CD4-positive, alpha-beta T cell treated with Interleukin-2 at 100 ng/mL for 4 hours (primary cell): ENCODE data around the gene SPCS1.
"Not testable (repeated sequence)": the region's sequence is repeated elsewhere in the genome, so short reads cannot be mapped to it uniquely, and the experiment has no call there.

ENCODE experiments used
- DNase-seq: peaks from one replicate; pipeline ENCODE4 v3.0.0-alpha.2; 2020; ENCODE audit warnings: low spot score

Gene SPCS1

GRCh38 chr3:52694528-52695189 lies 11.2 kb upstream of the SPCS1 start:
- DNase-seq, result no peak

GRCh38 chr3:52695798-52696671 lies 9.9 kb upstream of the SPCS1 start:
- no peak for DNase-seq

GRCh38 chr3:52696830-52697631 lies 8.9 kb upstream of the SPCS1 start:
- no peak for DNase-seq

- no peak for DNase-seq
Measured at GRCh38 chr3:52697632-52697965, 8.3 kb upstream of the SPCS1 start.

- DNase-seq, result no peak
Measured at GRCh38 chr3:52703341-52703740, 2.6 kb upstream of the SPCS1 start.

GRCh38 chr3:52704611-52705437 lies 1.1 kb upstream of the SPCS1 start:
- DNase-seq, result no peak

- no peak for DNase-seq
Measured at GRCh38 chr3:52705438-52705687, 543 bp upstream of the SPCS1 start.

GRCh38 chr3:52707585-52707984 lies 1.7 kb downstream of the SPCS1 start:
- DNase-seq, result no peak

GRCh38 chr3:52710512-52710911 lies 4.6 kb downstream of the SPCS1 start:
- no peak for DNase-seq

- DNase-seq, result no peak
Measured at GRCh38 chr3:52712291-52713212, 6.6 kb downstream of the SPCS1 start.

- DNase-seq, result no peak
Measured at GRCh38 chr3:52714335-52715302, 8.7 kb downstream of the SPCS1 start.

GRCh38 chr3:52715714-52716305 lies 9.9 kb downstream of the SPCS1 start:
- DNase-seq, result no peak

GRCh38 chr3:52719618-52720017 lies 13.7 kb downstream of the SPCS1 start:
- no peak for DNase-seq

- DNase-seq, result peak; percentile 17
Measured at GRCh38 chr3:52721002-52721729, 15.3 kb downstream of the SPCS1 start.

GRCh38 chr3:52721730-52722008 lies 15.8 kb downstream of the SPCS1 start:
- DNase-seq, result no peak

- no peak for DNase-seq
Measured at GRCh38 chr3:52722491-52722890, 16.6 kb downstream of the SPCS1 start.

GRCh38 chr3:52723935-52724334 lies 18.0 kb downstream of the SPCS1 start:
- DNase-seq, result no peak

- no peak for DNase-seq
Measured at GRCh38 chr3:52724511-52724910, 18.6 kb downstream of the SPCS1 start.

GRCh38 chr3:52728753-52729152 lies 22.8 kb downstream of the SPCS1 start:
- DNase-seq, result not testable (repeated sequence)
